Measurements from ENCODE around the gene CDK5RAP2.
A peak's percentile ranks its signal among the peaks of the same experiment; 100 is the strongest.

DNA sequence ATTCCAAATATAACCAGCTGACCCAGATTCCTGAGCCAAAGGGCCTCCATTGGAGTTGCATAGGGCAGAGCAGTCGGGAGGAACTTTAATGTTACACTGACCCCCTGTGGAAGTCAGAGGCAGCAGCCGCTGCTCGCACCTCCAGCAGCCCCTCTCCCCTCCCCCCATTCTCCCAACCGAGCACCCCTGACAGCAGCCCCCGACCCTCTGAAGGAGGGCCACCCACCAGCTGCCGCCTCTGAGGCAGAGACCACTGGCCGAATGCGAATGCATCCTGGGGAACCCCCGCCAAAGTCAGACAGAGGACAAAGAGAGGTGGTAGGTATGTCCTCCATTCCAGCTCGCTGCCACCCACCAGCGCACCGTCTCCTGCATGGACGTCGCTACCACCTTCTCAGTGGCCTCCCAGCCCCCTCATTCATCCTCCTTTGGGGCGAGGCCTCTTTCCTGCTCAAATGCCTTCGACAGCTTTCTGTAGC is 231.0 kb downstream of the CDK5RAP2 start:
- TF ChIP-seq, protein P1, sequence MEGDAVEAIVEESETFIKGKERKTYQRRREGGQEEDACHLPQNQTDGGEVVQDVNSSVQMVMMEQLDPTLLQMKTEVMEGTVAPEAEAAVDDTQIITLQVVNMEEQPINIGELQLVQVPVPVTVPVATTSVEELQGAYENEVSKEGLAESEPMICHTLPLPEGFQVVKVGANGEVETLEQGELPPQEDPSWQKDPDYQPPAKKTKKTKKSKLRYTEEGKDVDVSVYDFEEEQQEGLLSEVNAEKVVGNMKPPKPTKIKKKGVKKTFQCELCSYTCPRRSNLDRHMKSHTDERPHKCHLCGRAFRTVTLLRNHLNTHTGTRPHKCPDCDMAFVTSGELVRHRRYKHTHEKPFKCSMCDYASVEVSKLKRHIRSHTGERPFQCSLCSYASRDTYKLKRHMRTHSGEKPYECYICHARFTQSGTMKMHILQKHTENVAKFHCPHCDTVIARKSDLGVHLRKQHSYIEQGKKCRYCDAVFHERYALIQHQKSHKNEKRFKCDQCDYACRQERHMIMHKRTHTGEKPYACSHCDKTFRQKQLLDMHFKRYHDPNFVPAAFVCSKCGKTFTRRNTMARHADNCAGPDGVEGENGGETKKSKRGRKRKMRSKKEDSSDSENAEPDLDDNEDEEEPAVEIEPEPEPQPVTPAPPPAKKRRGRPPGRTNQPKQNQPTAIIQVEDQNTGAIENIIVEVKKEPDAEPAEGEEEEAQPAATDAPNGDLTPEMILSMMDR (IDR thresholded peaks at IDR 0.05; ENCODE audit: low read depth, low read length) = peak; percentile 70
- TF ChIP-seq EZH2phosphoT487 (IDR thresholded peaks at IDR 0.05; ENCODE audit: low read depth) = no peak
